LNCAP (cell line): Measurements from ENCODE around the gene ZNF385D.

Source experiments
- TF ChIP-seq, protein P1 (sequence below): fragments of 450-650 bp; IDR thresholded peaks from 2 replicates; pipeline ENCODE4 v1.5.1; 2017; ENCODE audit warnings: mild to moderate bottlenecking

The ZNF385D gene

GRCh38 chr3:21672303-21672702 lies 78.7 kb downstream of the ZNF385D start:
- TF ChIP-seq, protein P1, sequence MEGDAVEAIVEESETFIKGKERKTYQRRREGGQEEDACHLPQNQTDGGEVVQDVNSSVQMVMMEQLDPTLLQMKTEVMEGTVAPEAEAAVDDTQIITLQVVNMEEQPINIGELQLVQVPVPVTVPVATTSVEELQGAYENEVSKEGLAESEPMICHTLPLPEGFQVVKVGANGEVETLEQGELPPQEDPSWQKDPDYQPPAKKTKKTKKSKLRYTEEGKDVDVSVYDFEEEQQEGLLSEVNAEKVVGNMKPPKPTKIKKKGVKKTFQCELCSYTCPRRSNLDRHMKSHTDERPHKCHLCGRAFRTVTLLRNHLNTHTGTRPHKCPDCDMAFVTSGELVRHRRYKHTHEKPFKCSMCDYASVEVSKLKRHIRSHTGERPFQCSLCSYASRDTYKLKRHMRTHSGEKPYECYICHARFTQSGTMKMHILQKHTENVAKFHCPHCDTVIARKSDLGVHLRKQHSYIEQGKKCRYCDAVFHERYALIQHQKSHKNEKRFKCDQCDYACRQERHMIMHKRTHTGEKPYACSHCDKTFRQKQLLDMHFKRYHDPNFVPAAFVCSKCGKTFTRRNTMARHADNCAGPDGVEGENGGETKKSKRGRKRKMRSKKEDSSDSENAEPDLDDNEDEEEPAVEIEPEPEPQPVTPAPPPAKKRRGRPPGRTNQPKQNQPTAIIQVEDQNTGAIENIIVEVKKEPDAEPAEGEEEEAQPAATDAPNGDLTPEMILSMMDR = no peak

GRCh38 chr3:21670386-21670785 lies 80.6 kb downstream of the ZNF385D start:
- TF ChIP-seq, protein P1 = no peak

DNA sequence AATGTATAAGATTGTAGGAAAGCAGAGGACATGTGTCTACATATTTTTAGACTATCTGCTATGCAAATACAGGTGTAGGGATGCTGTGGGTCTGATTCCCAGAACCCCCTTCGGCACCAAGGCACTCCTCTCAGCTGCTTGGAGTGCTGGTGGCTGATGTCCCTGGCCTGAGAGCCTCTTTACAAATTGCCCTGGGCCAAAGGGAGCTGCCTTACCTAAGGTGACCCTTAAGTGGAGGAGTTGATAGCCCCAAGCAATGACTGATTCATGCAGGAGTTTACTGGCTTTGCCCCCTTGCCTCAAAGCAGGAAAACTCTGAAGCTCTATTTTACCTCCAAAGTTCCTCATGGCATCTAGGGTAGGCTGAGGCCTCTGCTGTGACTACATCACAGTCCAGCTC lies 83.0 kb downstream of the ZNF385D start:
- TF ChIP-seq, protein P1 = no peak

DNA sequence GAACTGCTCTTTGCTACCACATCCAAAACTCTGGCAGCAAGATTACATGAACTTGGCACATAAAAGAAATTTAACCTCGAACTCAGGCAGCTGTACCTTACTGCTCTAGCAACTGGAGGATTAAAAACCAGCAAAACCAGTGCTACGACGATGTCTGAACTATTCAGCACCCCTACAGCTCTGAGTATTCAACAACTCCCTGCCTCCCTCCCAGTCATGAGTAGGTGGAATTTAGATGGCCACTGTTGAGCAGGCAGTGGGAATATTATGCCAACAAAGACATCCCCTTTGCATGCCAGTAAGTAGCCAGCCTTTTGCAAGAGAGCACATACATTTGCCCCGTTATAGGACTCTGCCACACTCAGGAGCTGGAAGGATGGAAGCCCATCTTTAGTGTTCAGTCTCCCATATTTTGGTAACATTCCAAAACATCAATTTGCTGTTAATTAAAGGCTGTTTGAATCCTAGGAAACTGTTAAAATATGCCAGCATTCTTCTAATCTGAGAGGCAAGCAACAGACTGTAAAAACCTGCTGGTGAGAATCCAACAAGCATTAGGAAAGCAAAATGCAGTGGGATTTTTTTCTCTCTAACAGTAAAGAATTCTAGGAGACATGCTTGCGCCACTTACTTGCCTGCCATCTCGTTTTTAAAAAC lies 85.4 kb downstream of the ZNF385D start:
- TF ChIP-seq, protein P1 = no peak

GRCh38 chr3:21664996-21665395 lies 86.0 kb downstream of the ZNF385D start:
- TF ChIP-seq, protein P1 = no peak

GRCh38 chr3:21662403-21662802 lies 88.6 kb downstream of the ZNF385D start:
- TF ChIP-seq, protein P1 = no peak

- TF ChIP-seq, protein P1 = no peak
Observed at GRCh38 chr3:21654662-21655061, 96.3 kb downstream of the ZNF385D start.

GRCh38 chr3:21654241-21654640 lies 96.8 kb downstream of the ZNF385D start:
- TF ChIP-seq, protein P1 = no peak
